GM21576 (cell line): ENCODE data around the gene C1QB.

Source experiments
- ATAC-seq: cut with Tn5 transposase; IDR thresholded peaks from one replicate; pipeline ENCODE4 v1.9.1; 2021; ENCODE audit warnings: mild to moderate bottlenecking, moderate library complexity; ENCODE audit not compliant: unreplicated experiment

The C1QB gene

GRCh38 chr1:22652881-22653316 is at the start of gene C1QB:
Gene C1QB, plus strand, starts transcription at chr1:22653236. Its CDS starts 6,227 bp downstream, at chr1:22659463.
- no peak for ATAC-seq

GRCh38 chr1:22606161-22606560 is 46.9 kb upstream of the C1QB start:
- no peak for ATAC-seq

- no peak for ATAC-seq
Observed at GRCh38 chr1:22607154-22607553, 45.9 kb upstream of the C1QB start.

GRCh38 chr1:22608361-22608760 is 44.7 kb upstream of the C1QB start:
- ATAC-seq, result no peak

- no peak for ATAC-seq
Observed at GRCh38 chr1:22609291-22609690, 43.7 kb upstream of the C1QB start.

GRCh38 chr1:22611530-22611947 is 41.5 kb upstream of the C1QB start:
- ATAC-seq, result no peak

- ATAC-seq, result no peak
Observed at GRCh38 chr1:22612671-22613571, 40.1 kb upstream of the C1QB start.

GRCh38 chr1:22613572-22613918 is 39.5 kb upstream of the C1QB start:
- no peak for ATAC-seq

GRCh38 chr1:22613951-22614350 is 39.1 kb upstream of the C1QB start:
- ATAC-seq, result no peak

- no peak for ATAC-seq
Observed at GRCh38 chr1:22615886-22616285, 37.1 kb upstream of the C1QB start.

- no peak for ATAC-seq
Observed at GRCh38 chr1:22616571-22616970, 36.5 kb upstream of the C1QB start.

- no peak for ATAC-seq
Observed at GRCh38 chr1:22618056-22618455, 35.0 kb upstream of the C1QB start.

GRCh38 chr1:22619252-22619651 is 33.8 kb upstream of the C1QB start:
- ATAC-seq, result no peak

- ATAC-seq, result no peak
Observed at GRCh38 chr1:22619798-22620197, 33.2 kb upstream of the C1QB start.

- ATAC-seq, result no peak
Observed at GRCh38 chr1:22621761-22622160, 31.3 kb upstream of the C1QB start.

GRCh38 chr1:22625262-22625925 is 27.6 kb upstream of the C1QB start:
- no peak for ATAC-seq

GRCh38 chr1:22626237-22627157 is 26.5 kb upstream of the C1QB start:
- no peak for ATAC-seq

GRCh38 chr1:22627331-22627730 is 25.7 kb upstream of the C1QB start:
- ATAC-seq, result no peak

- no peak for ATAC-seq
Observed at GRCh38 chr1:22628698-22629444, 24.2 kb upstream of the C1QB start.

- ATAC-seq, result no peak
Observed at GRCh38 chr1:22629886-22630285, 23.1 kb upstream of the C1QB start.
